Spleen (tissue), 11 donors: Measurements from ENCODE around the gene THBS2. TPM values are rescaled to one million over a fixed set of nuclear protein-coding genes. Genes with fewer than 3 reads are reported as not detected.

Experiments
- DNase-seq: peaks from one replicate; pipeline ENCODE4 v3.0.0-alpha.2; 2020
- H3K27ac ChIP-seq, 8 donors: fragments of 200-600 bp; sonication (generic) in 7 of 8; 1 replicate in 4 of 8; 2 replicates in 4 of 8; pipeline versions ENCODE4 v1.5.0 to v1.8.0; 2016 to 2021; ENCODE audit warnings: inconsistent platforms in 4 of 8, mild to moderate bottlenecking in 4 of 8, moderate library complexity in 1 of 8
- H3K27me3 ChIP-seq, 7 donors: fragments of 200-600 bp; sonication (generic) in 6 of 7; replicated peaks in 1 of 7; 1 replicate in 4 of 7; 2 replicates in 3 of 7; pipeline versions ENCODE4 v1.5.0 to v1.8.0; 2016 to 2021; ENCODE audit warnings: inconsistent platforms in 3 of 7, mild to moderate bottlenecking in 1 of 7
- H3K36me3 ChIP-seq, 6 donors: fragments of 200-600 bp; sonication (generic) in 5 of 6; 1 replicate in 4 of 6; 2 replicates in 2 of 6; pipeline versions ENCODE4 v1.5.0 to v1.8.0; 2016 to 2021; ENCODE audit warnings: inconsistent platforms in 2 of 6
- H3K4me1 ChIP-seq, 6 donors: fragments of 200-600 bp; sonication (generic) in 5 of 6; 1 replicate in 3 of 6; 2 replicates in 3 of 6; pipeline versions ENCODE4 v1.5.0 to v1.8.0; 2016 to 2021; ENCODE audit warnings: inconsistent platforms in 3 of 6
- H3K4me3 ChIP-seq, 8 donors: fragments of 200-600 bp; sonication (generic) in 7 of 8; 1 replicate in 4 of 8; 2 replicates in 4 of 8; pipeline versions ENCODE4 v1.5.0 to v1.8.0; 2016 to 2021; ENCODE audit warnings: inconsistent platforms in 4 of 8, mild to moderate bottlenecking in 4 of 8, moderate library complexity in 2 of 8
- H3K9me3 ChIP-seq, 8 donors: fragments of 200-600 bp; sonication (generic) in 7 of 8; 1 replicate in 4 of 8; 2 replicates in 4 of 8; pipeline versions ENCODE4 v1.5.0 to v1.8.0; 2016 to 2021; ENCODE audit warnings: inconsistent platforms in 4 of 8
- POLR2A ChIP-seq, 3 donors: fragments of 450-650 bp; IDR thresholded peaks; one replicate each; pipeline ENCODE4 v1.5.1; 2017; ENCODE audit warnings: antibody characterized with exemption in 3 of 3, mild to moderate bottlenecking in 1 of 3
- POLR2AphosphoS5 ChIP-seq, 3 donors: sonication (generic); formaldehyde crosslinking; IDR thresholded peaks; one replicate each; pipeline ENCODE4 v1.5.1; 2017; ENCODE audit warnings: antibody characterized with exemption in 3 of 3
- WGBS, 5 donors: extraction: QIAGEN DNeasy Blood & Tissue Kit in 3 of 5; methylation state at CpG; one replicate each; pipeline versions ENCODE4 v1.1.5 to v1.1.7; 2013 to 2018; 5-methylcytosine and 5-hydroxymethylcytosine counted together
- intact Hi-C: fragments of 100-400 bp; cut with DNase I; formaldehyde crosslinking; loops from one replicate; pipeline ENCODE4 v1.15.0; 2023; ENCODE audit warnings: low total_unique reads
- polyA plus RNA-seq, 3 donors: library from polyadenylated mRNA; stranded (reverse); fragments of 200-250 nt; gene quantifications; one replicate each; pipeline ENCODE4 v1.2.1, GENCODE V29; 2013
- total RNA-seq, 7 donors: library from RNA; depleted of rRNA in 3 of 7; stranded (reverse); fragments of >200 nt in 3 of 7; fragmentation: NEBNext Ultra II Directional in 4 of 7; extraction: Animal tissue kit (Norgen Biotek cat#: 25700) in 4 of 7; gene quantifications; one replicate each; pipeline versions ENCODE4 v1.1.0 to v1.2.1, GENCODE V29; 2016 to 2021
- TF ChIP-seq, protein P1 (sequence below), 11 experiments: fragments of 200-600 bp in 7 of 11; fragments of 450-650 bp in 4 of 11; sonication (generic) in 4 of 11; IDR thresholded peaks in 8 of 11; conservative IDR thresholded peaks in 3 of 11; 1 replicate in 7 of 11; 2 replicates in 4 of 11; pipeline versions ENCODE4 v1.4.0 to v1.8.0; 2016 to 2021; ENCODE audit warnings: antibody characterized with exemption in 11 of 11, inconsistent platforms in 4 of 11, mild to moderate bottlenecking in 1 of 11
- donor health status: healthy with polysubstance abuse.
- donor health status: DM: no; HTN: no; CAD: no; lungs with moderate emphysema.
- donor health status: DM: no; HTN: no; CAD: no.
- donor health status: Bipolar disorder and iron deficiency.
- donor health status: healthy.
- donor health status: DM: no; HTN: no; CAD: no.
- donor health status: DM: yes; HTN: yes; CAD: no.

THBS2 gene
- total and polyA plus RNA-seq, 10 donors: 1.2 to 24.9 (median 5.7) TPM

DNA sequence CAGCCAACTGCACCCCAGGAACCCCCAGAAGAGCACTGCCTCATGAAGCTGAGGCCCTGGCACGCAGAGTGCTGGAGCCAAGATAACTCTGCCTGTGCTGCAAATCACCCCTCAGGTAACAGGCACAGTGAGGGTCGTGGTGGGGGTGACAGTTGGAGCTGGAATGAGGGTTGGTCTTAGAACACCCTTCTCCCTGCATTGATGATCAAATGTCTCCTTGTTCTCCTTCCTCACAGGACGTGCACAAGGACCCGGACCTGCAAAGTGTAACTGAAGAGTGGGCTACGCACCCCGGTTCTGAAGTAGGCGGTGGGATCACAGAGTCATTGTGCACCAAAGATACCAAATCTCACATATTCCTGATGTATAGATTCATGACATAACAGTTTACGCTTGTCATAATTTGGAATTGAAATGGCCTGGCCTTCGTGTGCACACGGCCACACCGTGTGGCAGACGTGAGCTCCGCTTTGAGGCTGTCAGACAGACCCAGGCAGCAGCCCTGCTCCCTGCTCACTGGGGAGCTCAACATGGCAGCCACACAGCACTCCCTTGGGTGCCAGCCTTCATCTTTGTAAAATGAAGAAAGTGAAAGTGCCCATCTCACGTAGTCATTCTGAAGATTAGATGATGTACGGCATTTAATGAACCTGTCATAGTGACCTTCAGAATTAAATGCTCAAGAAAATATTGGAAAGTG, 8.8 kb downstream of the THBS2 start:
- WGBS, 5 donors: 86 to 94% (median 91%) methylated on average over 15 of the region's 15 CpGs
- intact Hi-C loops: no loop called here
- H3K27ac ChIP-seq: no peak overlapping the region

GRCh38 chr6:169243661-169244060, 10.0 kb downstream of the THBS2 start:
- H3K4me3 ChIP-seq: no peak overlapping the region
- H3K4me1 ChIP-seq: no peaks in the 10 kb centered on the region
- no peaks in the 10 kb centered on the region for H3K9me3 ChIP-seq
- no peaks in the 10 kb centered on the region for H3K27me3 ChIP-seq
- TF ChIP-seq, protein P1, sequence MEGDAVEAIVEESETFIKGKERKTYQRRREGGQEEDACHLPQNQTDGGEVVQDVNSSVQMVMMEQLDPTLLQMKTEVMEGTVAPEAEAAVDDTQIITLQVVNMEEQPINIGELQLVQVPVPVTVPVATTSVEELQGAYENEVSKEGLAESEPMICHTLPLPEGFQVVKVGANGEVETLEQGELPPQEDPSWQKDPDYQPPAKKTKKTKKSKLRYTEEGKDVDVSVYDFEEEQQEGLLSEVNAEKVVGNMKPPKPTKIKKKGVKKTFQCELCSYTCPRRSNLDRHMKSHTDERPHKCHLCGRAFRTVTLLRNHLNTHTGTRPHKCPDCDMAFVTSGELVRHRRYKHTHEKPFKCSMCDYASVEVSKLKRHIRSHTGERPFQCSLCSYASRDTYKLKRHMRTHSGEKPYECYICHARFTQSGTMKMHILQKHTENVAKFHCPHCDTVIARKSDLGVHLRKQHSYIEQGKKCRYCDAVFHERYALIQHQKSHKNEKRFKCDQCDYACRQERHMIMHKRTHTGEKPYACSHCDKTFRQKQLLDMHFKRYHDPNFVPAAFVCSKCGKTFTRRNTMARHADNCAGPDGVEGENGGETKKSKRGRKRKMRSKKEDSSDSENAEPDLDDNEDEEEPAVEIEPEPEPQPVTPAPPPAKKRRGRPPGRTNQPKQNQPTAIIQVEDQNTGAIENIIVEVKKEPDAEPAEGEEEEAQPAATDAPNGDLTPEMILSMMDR (IDR thresholded peaks at IDR 0.05 in 8 of 11, conservative IDR thresholded peaks at IDR 0.05 in 3 of 11): no peak
- TF ChIP-seq POLR2A (IDR thresholded peaks at IDR 0.05) (no peak), POLR2AphosphoS5 (IDR thresholded peaks at IDR 0.05) (no peak)
- WGBS, 5 donors: 92 to 95% (median 94%) methylated on average over 1 of the region's 1 CpG
- intact Hi-C loops: no loop called here
- DNase-seq: no peak
- no peak overlapping the region for H3K27ac ChIP-seq
- no peaks in the 10 kb centered on the region for H3K36me3 ChIP-seq

More for the DNA sequence above, 8.8 kb downstream of the THBS2 start:
- peak; percentile 52 for DNase-seq
- Histone ChIP-seq H3K4me3 (no peak overlapping the region), H3K9me3 (no peaks in the 10 kb centered on the region), H3K4me1 (no peaks in the 10 kb centered on the region), H3K36me3 (no peaks in the 10 kb centered on the region), H3K27me3 (peaks cover 0 to 10% (median 0%) of the 10 kb centered on the region in 7 donors)
- TF ChIP-seq POLR2AphosphoS5 (IDR thresholded peaks at IDR 0.05): no peak
- TF ChIP-seq, protein P1 (IDR thresholded peaks at IDR 0.05 in 8 of 11, conservative IDR thresholded peaks at IDR 0.05 in 3 of 11): no peak
- no peak for TF ChIP-seq POLR2A (IDR thresholded peaks at IDR 0.05)

DNA sequence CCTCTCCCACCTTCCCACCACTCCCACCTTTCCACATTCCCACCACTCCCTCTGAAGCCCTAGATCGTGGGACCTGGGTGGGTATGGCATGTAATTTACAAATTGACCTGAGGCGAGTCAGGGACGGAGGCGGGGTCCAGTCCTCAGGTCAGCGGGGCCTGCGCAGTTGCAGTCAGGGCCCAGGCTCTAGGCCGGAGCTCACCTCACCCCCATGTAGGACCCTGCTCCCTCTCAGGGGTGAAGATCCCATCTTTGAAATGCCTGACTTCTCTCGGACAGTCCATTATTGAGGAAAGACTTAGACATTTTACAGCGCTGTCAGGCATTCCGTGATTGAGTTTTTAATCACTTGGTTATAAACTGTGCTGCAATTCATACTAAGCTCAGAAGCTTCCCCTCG, 10.5 kb downstream of the THBS2 start:
- no peak for TF ChIP-seq POLR2AphosphoS5 (IDR thresholded peaks at IDR 0.05)
- no peak for TF ChIP-seq POLR2A (IDR thresholded peaks at IDR 0.05)
- TF ChIP-seq, protein P1 (IDR thresholded peaks at IDR 0.05 in 8 of 11, conservative IDR thresholded peaks at IDR 0.05 in 3 of 11): no peak
- 84 to 97% (median 92%) methylated on average over 11 of the region's 11 CpGs for WGBS, 5 donors
- DNase-seq: no peak
- no peaks in the 10 kb centered on the region for H3K36me3 ChIP-seq
- intact Hi-C loops: no loop called here
- no peaks in the 10 kb centered on the region for H3K4me1 ChIP-seq
- H3K9me3 ChIP-seq: no peaks in the 10 kb centered on the region
- H3K4me3 ChIP-seq: no peak overlapping the region
- H3K27ac ChIP-seq: no peak overlapping the region
- no peaks in the 10 kb centered on the region for H3K27me3 ChIP-seq

DNA sequence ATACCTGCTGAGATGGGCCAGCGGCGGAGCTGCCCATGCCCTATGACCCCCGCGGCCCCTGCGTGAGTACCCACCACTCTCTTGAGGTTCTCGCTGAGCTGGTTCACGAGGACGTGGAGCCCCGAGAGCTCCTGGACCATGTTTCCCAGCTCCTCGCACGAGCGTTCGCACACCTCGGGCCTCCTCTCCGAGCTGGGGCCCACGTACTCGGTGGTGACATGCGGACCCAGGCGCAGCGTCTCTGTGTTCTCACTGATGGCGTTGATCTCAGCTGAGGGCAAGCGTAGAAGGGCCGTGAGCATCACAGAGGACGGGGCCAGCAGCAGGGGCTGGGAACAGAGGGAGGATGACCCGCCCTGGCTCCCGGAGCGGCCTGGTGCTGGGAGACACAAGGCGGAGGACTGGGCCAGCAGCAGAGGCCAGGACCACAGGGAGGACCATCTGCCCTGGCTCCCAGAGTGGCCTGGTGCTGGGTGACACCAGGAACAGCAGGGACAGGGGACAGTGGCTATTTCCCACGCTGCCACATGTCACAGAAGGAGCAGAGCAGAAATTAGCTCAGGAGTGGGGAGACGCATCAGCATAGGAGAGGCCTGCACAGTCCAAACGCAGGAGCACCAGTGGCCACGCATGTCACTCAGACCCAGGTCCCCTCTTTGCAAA, 11.8 kb downstream of the THBS2 start:
- H3K27me3 ChIP-seq: no peaks in the 10 kb centered on the region
- no peaks in the 10 kb centered on the region for H3K9me3 ChIP-seq
- TF ChIP-seq POLR2AphosphoS5 (IDR thresholded peaks at IDR 0.05) (no peak), POLR2A (IDR thresholded peaks at IDR 0.05) (no peak)
- TF ChIP-seq, protein P1 (IDR thresholded peaks at IDR 0.05 in 8 of 11, conservative IDR thresholded peaks at IDR 0.05 in 3 of 11): no peak
- intact Hi-C loops: no loop called here
- H3K36me3 ChIP-seq: no peaks in the 10 kb centered on the region
- DNase-seq: peak; percentile 69
- H3K4me1 ChIP-seq: no peaks in the 10 kb centered on the region
- H3K4me3 ChIP-seq: no peak overlapping the region
- H3K27ac ChIP-seq: no peak overlapping the region
- WGBS, 5 donors: 89 to 93% (median 91%) methylated on average over 22 to 32 of the region's 32 CpGs
